ENCODE measurements around the gene ETV4. TPM values are rescaled to one million over a fixed set of nuclear protein-coding genes. Genes with fewer than 3 reads are reported as not detected.

Gene ETV4
- polyA plus RNA-seq, 6 donors from 2014 or later = 0.12 TPM; not detected in 5

DNA sequence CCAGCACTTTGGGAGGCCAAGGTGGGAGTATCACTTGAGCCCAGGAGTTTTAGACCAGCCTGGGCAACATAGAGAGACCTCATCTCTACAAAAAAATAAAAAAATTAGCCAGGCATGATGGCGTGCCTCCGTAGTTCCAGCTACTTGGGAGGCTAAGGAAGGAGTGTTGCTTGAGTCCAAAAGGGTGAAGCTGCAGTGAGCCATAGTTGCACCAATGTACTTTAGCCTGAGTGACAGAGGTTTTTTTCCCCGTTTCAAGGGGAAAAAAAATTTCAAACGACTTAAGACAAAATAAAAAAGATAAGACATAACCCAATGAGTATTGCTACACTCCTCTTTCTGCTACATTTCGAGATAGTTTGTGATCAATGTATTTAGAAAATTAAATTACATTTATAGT lies 55.5 kb downstream of the ETV4 start:
- ATAC-seq (ENCODE audit: low read depth in 2 of 2) = no peak
- no peak for DNase-seq
- Mint-ChIP-seq H3K4me1 (peaks cover 8 to 15% (median 14%) of the 10 kb centered on the region in 3 donors), H3K4me3 (no peak overlapping the region), H3K27ac (peak overlapping the region in 2 of 6 donors; percentile 30 to 57), H3K27me3 (no peaks in the 10 kb centered on the region), H3K9me3 (no peaks in the 10 kb centered on the region), H3K36me3 (peaks cover 20 to 31% of the 10 kb centered on the region in 2 donors)

- Mint-ChIP-seq H3K4me3 (peak within 1 kb of the TSS; percentile 99 to 100 (median 100)), H3K27ac (peak within 1 kb of the TSS; percentile 95 to 100 (median 98)), H3K36me3 (peaks cover 4 to 6% of the 10 kb centered on the region in 2 donors), H3K4me1 (peaks cover 20 to 42% (median 22%) of the 10 kb centered on the region in 3 donors), H3K27me3 (no peaks in the 10 kb centered on the region), H3K9me3 (no peaks in the 10 kb centered on the region)
- ATAC-seq (ENCODE audit: low read depth in 2 of 2) (peak; percentile 94 to 96), DNase-seq (peak; percentile 99)
Observed at GRCh38 chr17:43483674-43484551, 62.2 kb downstream of the ETV4 start, which contains the start of gene DHX8. TSS of gene DHX8 (plus strand) at chr17:43483975. CDS start at chr17:43484038, 63 bp downstream.

DNA sequence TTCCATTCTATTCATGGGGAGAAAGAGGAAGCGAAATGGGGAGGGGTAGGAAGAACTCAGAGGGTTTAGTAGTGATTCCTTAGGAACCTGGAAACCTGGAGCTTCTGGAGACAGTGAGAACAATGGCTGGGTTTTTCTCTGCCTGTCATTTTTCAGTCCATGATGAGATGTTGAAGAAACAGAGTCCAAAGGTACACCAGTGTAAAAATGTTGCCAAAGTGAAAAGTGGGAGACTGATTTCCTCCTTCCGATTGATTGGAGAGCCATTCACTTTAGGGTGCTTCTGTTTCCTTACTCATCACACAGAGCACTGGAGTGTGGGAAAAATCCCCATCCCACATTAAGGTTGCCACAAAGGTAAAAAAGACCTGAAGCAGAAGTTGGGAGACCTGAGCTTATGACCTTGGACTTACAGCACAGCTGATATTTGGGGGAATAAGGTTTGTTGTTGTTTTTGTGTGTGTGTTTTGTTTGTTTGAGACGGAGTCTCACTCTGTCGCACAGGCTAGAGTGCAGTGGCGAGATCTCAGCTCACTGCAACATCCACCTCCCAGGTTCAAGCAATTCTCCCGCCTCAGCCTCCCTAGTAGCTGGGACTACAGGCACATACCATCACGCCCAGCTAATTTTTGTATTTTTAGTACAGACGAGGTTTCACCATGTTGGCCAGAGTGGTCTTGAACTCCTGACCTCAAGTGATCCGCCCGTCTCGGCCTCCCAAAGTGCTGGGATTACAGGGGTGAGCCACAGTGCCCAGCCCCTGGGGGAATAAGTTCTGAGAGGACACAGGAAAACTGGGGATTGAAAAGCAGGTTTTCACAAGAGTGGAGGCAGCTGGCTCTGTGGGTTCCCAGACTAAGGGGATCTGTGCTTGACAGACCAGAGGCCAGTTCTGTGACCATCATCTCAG lies 63.8 kb downstream of the ETV4 start:
- H3K27me3 Mint-ChIP-seq = no peaks in the 10 kb centered on the region
- no peak for DNase-seq
- H3K9me3 Mint-ChIP-seq = no peaks in the 10 kb centered on the region
- H3K27ac Mint-ChIP-seq = peak overlapping the region in 1 of 6 donors; percentile 36
- peaks cover 4 to 6% of the 10 kb centered on the region in 2 donors for H3K36me3 Mint-ChIP-seq
- H3K4me1 Mint-ChIP-seq = peaks cover 18 to 35% (median 19%) of the 10 kb centered on the region in 3 donors
- H3K4me3 Mint-ChIP-seq = no peak overlapping the region
- ATAC-seq (ENCODE audit: low read depth in 2 of 2) = no peak

DNA sequence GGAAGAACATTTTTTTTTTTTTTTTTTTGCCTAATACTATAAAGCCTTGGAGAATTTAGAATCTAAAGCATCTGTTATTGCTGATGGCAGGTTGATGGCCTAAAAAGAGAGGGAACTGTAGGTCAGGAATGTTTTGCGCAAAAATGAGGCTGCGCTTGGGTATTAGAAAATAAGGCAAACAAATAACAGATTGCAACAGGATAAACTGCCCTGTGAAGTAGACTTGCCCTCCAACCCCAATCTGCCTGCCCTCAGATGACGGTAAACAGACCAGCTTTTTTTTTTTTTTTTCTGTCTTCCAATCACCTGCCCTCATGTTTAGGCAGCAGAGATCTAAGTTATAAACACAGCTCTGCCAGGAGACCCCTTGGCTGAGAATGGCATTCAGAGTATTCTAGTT lies 66.2 kb downstream of the ETV4 start:
- Mint-ChIP-seq H3K9me3 (no peaks in the 10 kb centered on the region), H3K4me3 (no peak overlapping the region), H3K36me3 (peaks cover 4 to 6% of the 10 kb centered on the region in 2 donors), H3K27me3 (peaks cover 0 to 5% (median 3%) of the 10 kb centered on the region in 3 donors), H3K27ac (no peak overlapping the region), H3K4me1 (peaks cover 12 to 20% (median 13%) of the 10 kb centered on the region in 3 donors)
- DNase-seq (no peak), ATAC-seq (ENCODE audit: low read depth in 2 of 2) (no peak)

Other genes starting within 250 kb of the ETV4 start
- gene ARL4D, start 147.3 kb downstream of the ETV4 start, polyA plus RNA-seq (ENCODE audit: low read depth in 6 of 6) = 1 to 10 TPM; 1.4 to 5.7 (median 3.8) TPM
- gene DHX8, start 62.4 kb downstream of the ETV4 start, polyA plus RNA-seq (ENCODE audit: low read depth in 6 of 6) = 10 to 100 TPM; 20.5 to 40.4 (median 30.8) TPM
- under 1 TPM in 1 of 6 donors, not detected in 5; 0.12 TPM for gene MEOX1, start 115.6 kb upstream of the ETV4 start, polyA plus RNA-seq (ENCODE audit: low read depth in 6 of 6)
- gene SOST, start 212.5 kb upstream of the ETV4 start, polyA plus RNA-seq (ENCODE audit: low read depth in 6 of 6) = not detected
- 10 to 100 TPM in 1 of 6 donors, 1 to 10 TPM in 5; 1.7 to 10.5 (median 6.6) TPM for gene DUSP3, start 232.6 kb upstream of the ETV4 start, polyA plus RNA-seq (ENCODE audit: low read depth in 6 of 6)
- gene CFAP97D1, start 234.1 kb upstream of the ETV4 start, polyA plus RNA-seq (ENCODE audit: low read depth in 6 of 6) = not detected

Measured in naive B cell (primary cell).